ENCODE results near the gene ADGRL3.
"Not testable (repeated sequence)": the region's sequence is repeated elsewhere in the genome, so short reads cannot be mapped to it uniquely, and the experiment has no call there.

The ADGRL3 gene

DNA sequence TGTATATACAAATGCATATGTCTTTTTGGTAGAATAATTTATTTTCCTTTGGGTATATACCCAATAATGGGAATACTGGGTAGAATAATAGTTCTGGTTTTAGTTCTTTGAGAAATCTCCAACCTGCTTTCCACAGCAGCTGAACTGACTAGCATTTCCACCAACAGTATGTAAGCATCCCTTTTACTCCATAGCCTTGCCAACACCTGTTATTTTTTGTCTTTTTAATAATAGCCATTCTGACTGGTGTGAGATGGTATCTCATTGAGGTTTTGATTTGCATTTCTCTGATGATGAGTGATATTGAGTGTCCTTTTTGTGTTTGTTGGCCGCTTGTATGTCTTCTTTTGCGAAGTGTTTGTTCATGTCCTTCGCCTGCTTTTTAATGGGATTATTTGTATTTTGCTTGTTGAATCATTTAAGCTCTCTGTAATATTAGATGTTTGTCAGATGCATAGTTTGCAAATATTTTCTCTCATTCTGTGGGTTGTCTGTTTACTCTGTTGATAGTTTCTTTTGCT is 309.7 kb downstream of the ADGRL3 start:
- DNase-seq = not testable (repeated sequence)

- DNase-seq = no peak
Observed at GRCh38 chr4:61511716-61512488, 311.8 kb downstream of the ADGRL3 start.

DNA sequence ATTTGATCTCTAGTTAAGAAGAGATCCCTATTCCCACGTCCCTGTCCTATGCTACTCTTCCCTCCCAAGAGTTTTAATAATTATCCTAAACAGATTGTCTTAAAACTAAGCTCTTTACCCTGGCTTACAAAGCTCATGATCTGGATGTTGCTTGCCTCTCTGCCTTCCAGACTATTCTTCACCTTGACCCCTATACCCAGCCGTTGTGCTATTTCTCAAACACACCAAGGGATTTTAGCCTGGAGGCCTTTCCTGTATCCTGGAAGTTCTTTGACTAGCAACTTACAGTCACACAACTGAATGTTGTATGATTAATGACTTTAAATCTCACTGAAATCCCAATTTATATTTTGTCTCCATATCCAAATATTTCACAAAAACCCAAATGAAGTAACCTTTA is 314.9 kb downstream of the ADGRL3 start:
- DNase-seq = no peak

DNA sequence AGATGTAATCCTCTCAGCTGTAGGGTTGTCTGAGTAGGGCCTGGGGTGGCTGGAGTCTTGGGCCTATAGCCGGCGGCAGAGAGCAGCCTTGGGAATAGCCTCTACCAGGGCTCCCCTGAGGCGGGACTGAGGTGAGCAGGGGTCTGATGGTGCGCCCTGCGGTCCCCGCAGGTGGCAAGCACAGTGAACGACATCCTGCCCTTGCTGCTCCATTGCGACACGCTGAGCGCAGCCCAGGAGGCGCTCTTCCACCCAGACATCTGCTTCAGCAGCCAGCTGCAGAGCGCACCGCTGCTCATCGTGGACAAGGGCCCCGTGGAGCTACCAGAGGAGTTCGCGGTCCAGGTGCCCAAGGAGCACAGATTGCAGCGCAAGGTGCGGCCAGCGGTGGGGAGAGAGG is 317.0 kb downstream of the ADGRL3 start:
- DNase-seq = no peak

DNA sequence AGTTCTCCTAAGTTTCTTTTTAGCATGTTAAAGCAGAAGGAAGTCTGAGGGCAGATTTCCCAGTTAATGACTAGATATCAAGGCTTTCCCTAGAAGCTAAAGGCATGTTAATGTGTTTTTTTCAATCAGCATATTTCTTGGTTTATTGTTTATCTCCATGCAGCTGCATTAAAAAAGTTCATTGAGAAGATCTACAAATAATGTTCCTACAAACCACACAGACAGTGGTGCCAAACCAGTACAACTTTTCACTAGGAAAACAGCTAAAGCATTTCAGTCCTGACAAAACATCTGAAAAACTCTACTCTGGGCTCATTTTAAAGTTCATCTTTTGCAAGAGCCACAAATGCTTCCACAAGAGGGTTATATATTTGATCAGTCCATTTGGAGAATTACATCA is 320.0 kb downstream of the ADGRL3 start:
- DNase-seq = no peak

GRCh38 chr4:61520681-61521160 is 320.6 kb downstream of the ADGRL3 start:
- DNase-seq = no peak

DNA sequence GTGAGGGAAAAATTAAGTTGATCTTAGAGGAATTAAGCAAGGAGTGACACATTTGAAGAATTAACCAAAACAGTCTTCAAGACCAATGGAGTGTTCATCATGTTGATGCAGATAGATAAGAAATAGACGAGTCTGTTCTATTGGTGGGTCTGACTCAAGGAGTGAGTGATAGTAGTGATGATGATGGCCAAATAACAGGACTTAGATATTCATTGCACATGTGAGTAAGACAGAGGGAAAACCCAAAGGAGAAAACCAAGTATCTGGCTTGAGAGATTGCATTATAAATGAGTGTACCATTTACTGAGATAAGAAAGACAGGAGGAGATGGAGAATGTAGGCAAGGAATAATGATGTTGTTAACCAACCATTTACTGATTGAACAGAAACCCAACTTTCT is 321.3 kb downstream of the ADGRL3 start:
- DNase-seq = no peak

DNA sequence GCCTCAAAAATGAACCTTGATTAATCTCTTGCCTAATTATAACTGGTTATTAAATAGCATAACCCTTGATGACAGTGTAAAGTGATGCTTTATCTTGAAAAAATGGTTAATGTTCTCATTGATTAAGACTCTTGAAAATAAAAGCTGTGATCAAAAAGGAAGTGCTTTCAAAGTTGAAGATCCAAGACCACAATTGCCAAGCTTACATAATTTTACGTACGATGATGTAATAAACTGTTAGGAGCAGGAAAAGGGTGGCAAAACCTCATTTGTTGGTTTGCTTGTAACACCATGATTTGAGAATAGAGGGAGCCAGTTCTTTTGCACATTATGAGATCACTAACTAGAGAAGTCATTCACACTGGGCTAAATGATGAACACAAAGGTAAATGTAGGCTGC is 322.2 kb downstream of the ADGRL3 start:
- no peak for DNase-seq

DNA sequence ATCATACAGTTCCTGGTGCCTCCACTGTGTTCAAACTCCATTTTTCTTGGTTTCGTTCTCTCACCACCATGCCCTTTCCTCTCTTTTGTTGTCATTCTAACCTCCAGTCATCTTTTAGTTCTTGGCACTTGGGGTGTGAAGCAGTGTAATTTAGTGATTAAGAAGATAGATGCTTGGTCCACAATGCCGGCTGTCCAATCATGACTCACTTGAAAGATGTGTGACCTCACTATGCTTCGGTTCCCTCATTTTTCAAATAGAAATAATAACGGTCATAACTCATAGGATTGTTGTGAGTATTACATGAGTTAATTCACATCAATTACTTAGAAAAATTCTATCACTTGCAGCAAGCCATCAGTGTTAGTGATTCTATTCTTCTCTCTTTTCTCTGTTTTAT is 327.8 kb downstream of the ADGRL3 start:
- no peak for DNase-seq

DNA sequence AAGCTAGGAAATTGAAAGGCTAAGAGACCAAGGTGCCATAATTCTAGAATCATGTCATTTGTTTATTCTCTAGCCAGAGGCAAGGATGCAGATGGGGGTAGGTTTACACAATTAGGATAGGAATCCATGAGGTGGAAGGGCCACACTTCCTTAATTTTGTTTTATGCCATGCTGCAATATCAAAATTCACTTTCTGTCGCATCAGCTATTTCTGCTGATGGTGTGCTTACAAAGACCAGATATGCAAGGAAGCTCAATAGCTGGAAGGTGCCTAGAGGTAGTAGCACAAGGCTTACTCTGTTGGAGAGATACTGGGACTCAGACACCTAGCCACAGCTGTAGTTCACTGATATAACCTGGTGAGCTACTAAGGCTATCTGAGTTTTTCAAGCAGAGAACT is 328.5 kb downstream of the ADGRL3 start:
- DNase-seq = no peak

DNA sequence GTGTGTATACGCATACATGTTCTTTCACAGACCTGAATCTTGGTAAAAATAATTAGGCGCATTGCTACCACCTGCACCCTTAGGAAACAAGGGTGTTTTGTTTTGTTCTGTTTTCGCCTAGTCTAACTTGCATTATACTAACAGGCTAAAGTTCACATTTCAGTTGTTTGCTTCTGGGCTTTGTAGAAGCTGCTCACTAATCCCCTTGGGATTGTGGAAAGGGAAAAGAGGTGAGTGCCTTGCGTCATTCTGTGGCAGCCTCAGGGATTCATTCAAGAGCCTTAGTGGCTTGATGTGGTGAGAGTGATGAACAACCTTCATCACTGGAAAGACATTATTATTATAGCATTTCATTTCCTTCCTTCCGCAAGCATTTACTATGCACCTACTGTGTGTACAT is 331.1 kb downstream of the ADGRL3 start:
- DNase-seq = no peak

GRCh38 chr4:61532336-61533000 is 332.3 kb downstream of the ADGRL3 start:
- DNase-seq = no peak

DNA sequence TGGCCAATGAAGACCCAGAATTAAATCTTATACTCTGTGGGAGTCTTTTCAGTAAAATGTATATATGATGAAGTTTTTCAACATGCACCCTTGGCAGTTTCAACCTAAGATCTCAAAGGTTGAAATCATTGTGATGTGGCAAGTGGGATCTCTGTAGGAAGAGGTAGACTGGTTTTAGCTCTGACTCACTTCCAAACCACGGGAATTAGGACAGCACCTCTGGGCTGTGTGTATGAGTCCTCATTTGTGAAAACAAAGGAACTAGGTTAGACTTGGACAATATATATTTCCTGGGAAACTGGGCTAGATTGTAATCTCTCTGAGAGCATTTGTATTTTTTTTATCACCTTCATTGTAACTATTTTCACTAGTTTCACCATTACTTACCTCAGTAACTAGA is 333.0 kb downstream of the ADGRL3 start:
- DNase-seq = no peak

GRCh38 chr4:61540944-61541343 is 340.8 kb downstream of the ADGRL3 start:
- DNase-seq = no peak

DNA sequence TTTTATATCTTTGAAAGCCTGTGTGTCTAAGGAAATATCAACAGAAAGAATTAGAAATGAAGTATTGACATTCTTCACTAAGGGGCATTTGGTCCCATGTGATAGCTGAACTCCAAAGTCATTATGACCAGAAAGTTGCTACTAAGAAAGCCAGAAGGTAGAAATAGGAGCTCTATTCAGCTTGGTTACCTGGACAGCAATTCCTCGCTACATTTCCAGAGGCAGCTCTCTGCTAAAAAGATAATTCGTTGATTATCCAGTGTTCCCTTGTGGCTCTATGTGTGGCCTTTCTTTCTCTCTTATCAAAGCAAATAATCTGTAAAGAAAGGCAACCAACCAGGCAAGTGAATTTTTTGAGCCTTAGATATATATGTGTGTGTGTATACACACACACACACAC is 341.3 kb downstream of the ADGRL3 start:
- DNase-seq = no peak

- DNase-seq = no peak
Observed at GRCh38 chr4:61543976-61544375, 343.9 kb downstream of the ADGRL3 start.

- DNase-seq = no peak
Observed at GRCh38 chr4:61545902-61546480, 345.9 kb downstream of the ADGRL3 start.

- no peak for DNase-seq
Observed at GRCh38 chr4:61549336-61549735, 349.2 kb downstream of the ADGRL3 start.

- no peak for DNase-seq
Observed at GRCh38 chr4:61553557-61554125, 353.5 kb downstream of the ADGRL3 start.

DNA sequence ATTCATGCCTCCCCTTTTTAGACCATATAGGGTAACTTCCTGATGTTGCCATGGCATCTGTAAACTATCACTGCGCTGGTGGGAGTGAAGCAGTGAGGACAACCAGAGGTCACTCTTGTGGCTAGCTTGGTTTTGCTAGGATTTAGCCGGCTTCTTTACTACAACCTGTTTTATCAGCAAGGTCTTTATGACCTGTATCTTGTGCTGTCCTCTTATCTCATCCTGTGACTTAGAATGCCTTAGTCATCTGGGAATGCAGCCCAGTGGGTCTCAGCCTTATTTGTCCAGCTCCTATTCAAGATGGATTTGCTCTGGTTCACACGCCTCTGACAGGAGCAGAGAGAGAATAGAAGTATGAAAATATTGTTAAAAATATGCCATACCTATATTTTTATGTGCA is 355.7 kb downstream of the ADGRL3 start:
- DNase-seq = no peak

DNA sequence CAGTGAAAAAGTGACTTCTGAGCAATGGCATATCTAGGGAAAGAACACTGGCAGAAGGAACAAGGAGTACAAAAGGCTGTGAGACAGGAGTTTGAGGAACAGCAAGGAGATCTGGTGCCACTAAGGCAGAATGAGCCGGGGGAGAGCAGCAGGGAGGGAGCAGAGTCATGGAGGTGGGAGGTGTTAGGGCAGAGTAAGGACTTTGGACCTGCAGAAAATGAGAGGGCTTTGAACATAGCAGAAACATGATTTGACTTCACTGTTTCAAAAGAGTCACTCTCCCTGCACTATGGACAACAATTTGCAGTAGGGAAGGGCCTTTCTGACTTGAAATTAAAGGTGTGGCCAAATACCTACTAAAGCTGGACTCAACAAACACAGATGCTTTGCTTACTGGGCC is 356.2 kb downstream of the ADGRL3 start:
- DNase-seq = no peak

DNA sequence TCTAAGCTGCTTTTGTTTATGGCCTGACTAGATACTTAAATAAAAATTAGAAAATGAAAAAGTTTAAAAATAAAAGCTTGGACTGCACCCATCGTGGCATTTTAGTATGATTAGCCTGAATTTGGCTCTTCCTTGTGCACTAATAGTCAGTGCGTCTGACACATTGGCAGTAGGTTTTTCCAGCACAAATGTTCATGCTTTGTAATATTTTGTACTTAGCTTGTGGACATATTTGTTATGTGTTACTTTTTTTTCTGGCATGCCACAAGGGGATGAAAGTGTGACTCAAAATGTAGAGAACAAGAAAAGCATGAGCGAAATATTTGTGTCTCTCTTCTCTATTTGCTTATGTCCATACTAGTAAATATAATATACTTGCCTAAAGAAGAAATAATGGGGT is 359.3 kb downstream of the ADGRL3 start:
- no peak for DNase-seq

GRCh38 chr4:61561028-61561427 is 360.9 kb downstream of the ADGRL3 start:
- no peak for DNase-seq

Measured in activated naive CD4-positive, alpha-beta T cell treated with anti-CD3 and anti-CD28 coated beads, Interleukin-2, amount 50 U/mL, for 16 hours (primary cell).